SK-N-SH (cell line): Measurements from ENCODE around the gene VNN1. TPM values are rescaled to one million over a fixed set of nuclear protein-coding genes. Genes with fewer than 3 reads are reported as not detected.

Experiments
- CTCF ChIA-PET: fragments of 300-600, 350-600 bp; formaldehyde crosslinking; extraction: SDS; loops from one replicate; lab custom pipeline; 2021; lab: Yijun Ruan, JAX
- POLR2A ChIA-PET: fragments of 350-600 bp; sonication (Branson Sonifier 250); formaldehyde crosslinking; extraction: SDS; loops from one replicate; lab custom pipeline; 2020; ENCODE audit warnings: antibody characterized with exemption, inconsistent platforms; lab: Yijun Ruan, JAX
- DNase-seq: peaks from one replicate; pipeline ENCODE4 v3.0.0; 2012
- H2AFZ ChIP-seq: fragments of 200-600 bp; sonication (generic); 2 replicates; pipeline ENCODE4 v1.8.1; 2016; ENCODE audit warnings: antibody characterized with exemption, mild to moderate bottlenecking, low read depth
- H3F3A ChIP-seq: fragments of 200-600 bp; sonication (generic); replicated peaks from 2 replicates; pipeline ENCODE3; 2016; ENCODE audit warnings: antibody characterized with exemption, mild to moderate bottlenecking; ENCODE audit not compliant: insufficient read depth
- H3K27ac ChIP-seq, 2 experiments: fragments of 200-500 bp in 1 of 2; fragments of 200-600 bp in 1 of 2; sonication (Bioruptor generic) in 1 of 2; sonication (generic), shearing (Covaris generic) in 1 of 2; 2 replicates each; pipeline versions ENCODE4 v1.5.1 to v1.6.1; 2014 to 2016; ENCODE audit warnings: low read depth in 2 of 2, inconsistent platforms in 1 of 2, low read length in 1 of 2, mild to moderate bottlenecking in 1 of 2, mixed read lengths in 1 of 2
- H3K27me3 ChIP-seq: fragments of 200-600 bp; sonication (generic), shearing (Covaris generic); 2 replicates; pipeline ENCODE4 v1.6.1; 2016; ENCODE audit warnings: mixed run types; ENCODE audit not compliant: insufficient read depth
- H3K36me3 ChIP-seq, 2 experiments: fragments of 200-500 bp in 1 of 2; fragments of 200-600 bp in 1 of 2; sonication (Bioruptor generic) in 1 of 2; sonication (generic) in 1 of 2; replicated peaks in 1 of 2; 2 replicates each; pipeline versions ENCODE3 to v1.5.1; 2014 to 2016; ENCODE audit warnings: low read length in 1 of 2, mild to moderate bottlenecking in 1 of 2; ENCODE audit not compliant: insufficient read depth in 2 of 2, control insufficient read depth in 1 of 2
- H3K4me1 ChIP-seq, 2 experiments: fragments of 200-500 bp in 1 of 2; fragments of 200-600 bp in 1 of 2; sonication (Bioruptor generic) in 1 of 2; sonication (generic), shearing (Covaris generic) in 1 of 2; 2 replicates each; pipeline versions ENCODE4 v1.5.1 to v1.6.1; 2014 to 2016; ENCODE audit warnings: low read depth in 1 of 2, low read length in 1 of 2, mixed run types in 1 of 2; ENCODE audit not compliant: insufficient read depth in 2 of 2, control insufficient read depth in 1 of 2
- H3K4me2 ChIP-seq: fragments of 200-600 bp; sonication (generic), shearing (Covaris generic); 2 replicates; pipeline ENCODE4 v1.6.1; 2017; ENCODE audit warnings: mixed run types
- H3K4me3 ChIP-seq, 2 experiments: fragments of 200-500 bp in 1 of 2; fragments of 200-600 bp in 1 of 2; sonication (Bioruptor generic) in 1 of 2; sonication (generic), shearing (Covaris generic) in 1 of 2; 2 replicates each; pipeline versions ENCODE4 v1.5.1 to v1.8.1; 2014 to 2016; ENCODE audit warnings: low read depth in 2 of 2, inconsistent platforms in 1 of 2, low read length in 1 of 2, mild to moderate bottlenecking in 1 of 2, mixed read lengths in 1 of 2, moderate library complexity in 1 of 2
- H3K79me2 ChIP-seq: fragments of 200-600 bp; sonication (generic); 2 replicates; pipeline ENCODE4 v1.8.1; 2017; ENCODE audit warnings: mild to moderate bottlenecking; ENCODE audit not compliant: insufficient read depth
- H3K9ac ChIP-seq: fragments of 200-600 bp; sonication (generic); 2 replicates; pipeline ENCODE4 v1.6.1; 2017; ENCODE audit warnings: mixed run types
- H3K9me2 ChIP-seq: fragments of 200-600 bp; sonication (generic); 2 replicates; pipeline ENCODE4 v1.6.1; 2017; ENCODE audit warnings: mixed run types
- H3K9me3 ChIP-seq: fragments of 200-600 bp; sonication (generic); 2 replicates; pipeline ENCODE4 v1.6.1; 2017; ENCODE audit warnings: mixed run types, mild to moderate bottlenecking, moderate library complexity
- H4K20me1 ChIP-seq: fragments of 200-600 bp; sonication (generic); 2 replicates; pipeline ENCODE4 v1.6.1; 2017; ENCODE audit warnings: mild to moderate bottlenecking, mixed run types; ENCODE audit not compliant: insufficient read depth
- CHD2 ChIP-seq: fragments of 150-350 bp; IDR thresholded peaks from 2 replicates; pipeline ENCODE4 v1.6.1; 2018; ENCODE audit warnings: low read length; ENCODE audit not compliant: partially characterized antibody
- ELF1 ChIP-seq: IDR thresholded peaks from 2 replicates; pipeline ENCODE4 v1.4.0; 2012
- EP300 ChIP-seq, 2 experiments: IDR thresholded peaks; 2 replicates each; pipeline versions ENCODE4 v1.4.0 to v1.6.1; 2012; ENCODE audit warnings: borderline replicate concordance in 1 of 2, low read depth in 1 of 2, low read length in 1 of 2
- FOSL2 ChIP-seq: IDR thresholded peaks from 2 replicates; pipeline ENCODE4 v1.4.0; 2012; ENCODE audit warnings: low read depth, mild to moderate bottlenecking, moderate library complexity, borderline replicate concordance
- FOXJ3 ChIP-seq: sonication (generic); formaldehyde crosslinking; IDR thresholded peaks from 2 replicates; pipeline ENCODE4 v1.5.1; 2020; ENCODE audit warnings: mild to moderate bottlenecking, missing genetic modification reagents
- GATA2 ChIP-seq: sonication (generic); formaldehyde crosslinking; IDR thresholded peaks from 2 replicates; pipeline ENCODE4 v1.5.0; 2020; ENCODE audit warnings: mild to moderate bottlenecking, missing genetic modification reagents
- MEF2A ChIP-seq: IDR thresholded peaks from 2 replicates; pipeline ENCODE4 v1.4.0; 2012; ENCODE audit warnings: low read depth, borderline replicate concordance
- MXI1 ChIP-seq: IDR thresholded peaks from 2 replicates; pipeline ENCODE4 v1.6.1; 2012; ENCODE audit warnings: mild to moderate bottlenecking, low read depth, low read length, improper control_type of control experiment
- NRF1 ChIP-seq: IDR thresholded peaks from 2 replicates; pipeline ENCODE4 v1.6.1; 2012; ENCODE audit warnings: low read depth, mild to moderate bottlenecking, low read length
- RAD21 ChIP-seq: IDR thresholded peaks from 2 replicates; pipeline ENCODE4 v1.6.1; 2012; ENCODE audit warnings: mild to moderate bottlenecking, low read length
- RCOR1 ChIP-seq: fragments of 150-350 bp; IDR thresholded peaks from 2 replicates; pipeline ENCODE4 v1.6.1; 2017; ENCODE audit warnings: antibody characterized with exemption, low read length
- RXRA ChIP-seq: IDR thresholded peaks from 2 replicates; pipeline ENCODE4 v1.4.0; 2012; ENCODE audit warnings: low read depth, mild to moderate bottlenecking, borderline replicate concordance
- SIN3A ChIP-seq: IDR thresholded peaks from 2 replicates; pipeline ENCODE4 v1.6.1; 2012; ENCODE audit warnings: low read depth, mild to moderate bottlenecking, low read length, moderate library complexity, borderline replicate concordance
- TCF12 ChIP-seq: IDR thresholded peaks from 2 replicates; pipeline ENCODE4 v1.4.0; 2012
- YY1 ChIP-seq: IDR thresholded peaks from 2 replicates; pipeline ENCODE4 v1.4.0; 2012; ENCODE audit warnings: low read depth, mild to moderate bottlenecking
- WGBS: methylation state at CpG from one replicate; pipeline ENCODE4 v1.1.6; 2017; ENCODE audit warnings: low lambda C conversion rate; 5-methylcytosine and 5-hydroxymethylcytosine counted together
- polyA plus RNA-seq, 3 experiments: library from polyadenylated mRNA; depleted of rRNA; stranded (reverse); fragments of >200 nt; gene quantifications; 2 replicates each; pipeline ENCODE4 v1.2.3, GENCODE V29; 2012
- TF ChIP-seq, protein P1 (sequence below): IDR thresholded peaks from 2 replicates; pipeline ENCODE4 v1.4.0; 2012; ENCODE audit warnings: low read depth
- TF ChIP-seq, protein P2 (sequence below): fragments of 150-350 bp; IDR thresholded peaks from 2 replicates; pipeline ENCODE4 v1.6.1; 2016; ENCODE audit warnings: mild to moderate bottlenecking, low read depth, low read length
- TF ChIP-seq, protein P3 (sequence below): IDR thresholded peaks from 2 replicates; pipeline ENCODE4 v1.4.0; 2012; ENCODE audit warnings: low read depth, borderline replicate concordance
- TF ChIP-seq, protein P4 (sequence below): IDR thresholded peaks from 2 replicates; pipeline ENCODE4; 2012
- TF ChIP-seq, protein P5 (sequence below): fragments of 200-600 bp; sonication (generic); IDR thresholded peaks from 2 replicates; pipeline ENCODE4 v1.6.1; 2017; ENCODE audit warnings: antibody characterized with exemption, mild to moderate bottlenecking, moderate library complexity

Gene VNN1
- polyA plus RNA-seq, 1 of the 3 experiments (the other 2 are of a cell fraction): not detected

DNA sequence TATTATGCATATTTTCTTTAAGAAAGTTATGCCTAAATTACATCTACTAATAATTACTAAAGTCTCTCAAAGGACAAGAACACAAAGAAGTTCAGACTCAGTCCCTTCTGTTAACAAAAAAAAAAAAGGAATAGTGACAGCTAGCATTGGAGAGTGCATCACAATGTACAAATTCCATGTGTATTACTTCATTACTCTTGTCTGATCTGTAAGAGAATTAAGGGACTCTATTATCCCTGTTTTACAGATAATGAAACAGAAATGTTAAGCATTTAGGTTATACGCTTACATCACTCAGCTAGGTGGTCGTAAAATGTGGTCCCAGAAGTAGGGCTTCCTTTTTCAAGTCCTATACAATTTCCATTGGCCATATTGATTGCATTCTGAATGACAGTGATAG is 17.2 kb upstream of the VNN1 start:
- Histone ChIP-seq H3K27ac (no peak overlapping the region), H3K4me2 (no peak overlapping the region), H3K9ac (no peak overlapping the region), H3K27me3 (peaks cover 6% of the 10 kb centered on the region; the same call in 1 of the 2 replicates), H3K4me1 (no peaks in the 10 kb centered on the region), H3K9me3 (no peaks in the 10 kb centered on the region), H3K9me2 (no peaks in the 10 kb centered on the region), H4K20me1 (no peaks in the 10 kb centered on the region), H3K4me3 (no peak overlapping the region), H3K79me2 (no peaks in the 10 kb centered on the region), H2AFZ (no peak overlapping the region), H3K36me3 (no peaks in the 10 kb centered on the region), H3F3A (no peaks in the 10 kb centered on the region)
- TF ChIP-seq FOXJ3 (CRISPR knock-in tag) (no peak), EP300 (IDR thresholded peaks at IDR 0.05; ENCODE audit: borderline replicate concordance in 1 of 2, low read depth in 1 of 2, low read length in 1 of 2) (no peak), MEF2A (no peak), MXI1 (no peak), CHD2 (no peak), ELF1 (no peak), RXRA (no peak), RCOR1 (no peak)
- TF ChIP-seq, protein P1, sequence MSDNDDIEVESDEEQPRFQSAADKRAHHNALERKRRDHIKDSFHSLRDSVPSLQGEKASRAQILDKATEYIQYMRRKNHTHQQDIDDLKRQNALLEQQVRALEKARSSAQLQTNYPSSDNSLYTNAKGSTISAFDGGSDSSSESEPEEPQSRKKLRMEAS: no peak
- WGBS: 3% methylated on average over 2 of the region's 2 CpGs
- DNase-seq: no peak
- ChIA-PET POLR2A (no interaction called here), CTCF (no interaction called here)

DNA sequence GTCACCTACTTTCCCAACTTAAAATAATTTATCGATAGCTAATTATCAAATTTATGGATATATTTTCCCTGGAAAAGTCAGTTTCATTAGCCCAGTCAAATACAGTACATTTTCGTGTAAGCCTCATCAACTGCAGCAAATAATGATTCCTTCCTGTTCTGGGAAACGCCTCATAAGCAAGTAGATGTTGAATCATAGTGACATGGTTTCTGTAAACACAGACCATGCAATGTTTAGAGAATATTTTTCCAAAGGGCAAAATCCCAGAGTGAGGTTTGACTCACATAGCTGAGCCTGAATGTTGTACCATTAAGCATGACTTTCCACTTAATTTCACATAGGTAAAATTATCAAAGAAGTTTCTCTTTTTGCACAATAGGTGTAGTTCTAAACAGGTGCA is 16.7 kb upstream of the VNN1 start:
- Histone ChIP-seq H3K79me2 (no peaks in the 10 kb centered on the region), H3K36me3 (no peaks in the 10 kb centered on the region), H3K27me3 (peaks cover 6% of the 10 kb centered on the region; the same call in 1 of the 2 replicates), H3K9me3 (no peaks in the 10 kb centered on the region), H3K4me1 (no peaks in the 10 kb centered on the region), H3K9ac (no peak overlapping the region), H3K27ac (no peak overlapping the region), H3K4me3 (no peak overlapping the region), H3F3A (no peaks in the 10 kb centered on the region), H2AFZ (no peak overlapping the region), H4K20me1 (no peaks in the 10 kb centered on the region), H3K4me2 (no peak overlapping the region), H3K9me2 (no peaks in the 10 kb centered on the region)
- ChIA-PET POLR2A (no interaction called here), CTCF (no interaction called here)
- WGBS: 1% methylated on average over 3 of the region's 3 CpGs
- DNase-seq: no peak
- TF ChIP-seq TCF12 (no peak), RAD21 (no peak), YY1 (no peak), FOXJ3 (CRISPR knock-in tag) (no peak), NRF1 (no peak), CHD2 (no peak), MXI1 (no peak), SIN3A (no peak), ELF1 (no peak), MEF2A (no peak), FOSL2 (no peak), EP300 (IDR thresholded peaks at IDR 0.05; ENCODE audit: borderline replicate concordance in 1 of 2, low read depth in 1 of 2, low read length in 1 of 2) (no peak), GATA2 (CRISPR knock-in tag) (no peak)
- TF ChIP-seq, protein P2, sequence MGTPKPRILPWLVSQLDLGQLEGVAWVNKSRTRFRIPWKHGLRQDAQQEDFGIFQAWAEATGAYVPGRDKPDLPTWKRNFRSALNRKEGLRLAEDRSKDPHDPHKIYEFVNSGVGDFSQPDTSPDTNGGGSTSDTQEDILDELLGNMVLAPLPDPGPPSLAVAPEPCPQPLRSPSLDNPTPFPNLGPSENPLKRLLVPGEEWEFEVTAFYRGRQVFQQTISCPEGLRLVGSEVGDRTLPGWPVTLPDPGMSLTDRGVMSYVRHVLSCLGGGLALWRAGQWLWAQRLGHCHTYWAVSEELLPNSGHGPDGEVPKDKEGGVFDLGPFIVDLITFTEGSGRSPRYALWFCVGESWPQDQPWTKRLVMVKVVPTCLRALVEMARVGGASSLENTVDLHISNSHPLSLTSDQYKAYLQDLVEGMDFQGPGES: no peak
- TF ChIP-seq, protein P1: no peak
- TF ChIP-seq, protein P3, sequence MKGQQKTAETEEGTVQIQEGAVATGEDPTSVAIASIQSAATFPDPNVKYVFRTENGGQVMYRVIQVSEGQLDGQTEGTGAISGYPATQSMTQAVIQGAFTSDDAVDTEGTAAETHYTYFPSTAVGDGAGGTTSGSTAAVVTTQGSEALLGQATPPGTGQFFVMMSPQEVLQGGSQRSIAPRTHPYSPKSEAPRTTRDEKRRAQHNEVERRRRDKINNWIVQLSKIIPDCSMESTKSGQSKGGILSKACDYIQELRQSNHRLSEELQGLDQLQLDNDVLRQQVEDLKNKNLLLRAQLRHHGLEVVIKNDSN: no peak
- TF ChIP-seq, protein P4, sequence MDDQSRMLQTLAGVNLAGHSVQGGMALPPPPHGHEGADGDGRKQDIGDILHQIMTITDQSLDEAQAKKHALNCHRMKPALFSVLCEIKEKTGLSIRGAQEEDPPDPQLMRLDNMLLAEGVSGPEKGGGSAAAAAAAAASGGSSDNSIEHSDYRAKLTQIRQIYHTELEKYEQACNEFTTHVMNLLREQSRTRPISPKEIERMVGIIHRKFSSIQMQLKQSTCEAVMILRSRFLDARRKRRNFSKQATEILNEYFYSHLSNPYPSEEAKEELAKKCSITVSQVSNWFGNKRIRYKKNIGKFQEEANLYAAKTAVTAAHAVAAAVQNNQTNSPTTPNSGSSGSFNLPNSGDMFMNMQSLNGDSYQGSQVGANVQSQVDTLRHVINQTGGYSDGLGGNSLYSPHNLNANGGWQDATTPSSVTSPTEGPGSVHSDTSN: no peak
- TF ChIP-seq, protein P5, sequence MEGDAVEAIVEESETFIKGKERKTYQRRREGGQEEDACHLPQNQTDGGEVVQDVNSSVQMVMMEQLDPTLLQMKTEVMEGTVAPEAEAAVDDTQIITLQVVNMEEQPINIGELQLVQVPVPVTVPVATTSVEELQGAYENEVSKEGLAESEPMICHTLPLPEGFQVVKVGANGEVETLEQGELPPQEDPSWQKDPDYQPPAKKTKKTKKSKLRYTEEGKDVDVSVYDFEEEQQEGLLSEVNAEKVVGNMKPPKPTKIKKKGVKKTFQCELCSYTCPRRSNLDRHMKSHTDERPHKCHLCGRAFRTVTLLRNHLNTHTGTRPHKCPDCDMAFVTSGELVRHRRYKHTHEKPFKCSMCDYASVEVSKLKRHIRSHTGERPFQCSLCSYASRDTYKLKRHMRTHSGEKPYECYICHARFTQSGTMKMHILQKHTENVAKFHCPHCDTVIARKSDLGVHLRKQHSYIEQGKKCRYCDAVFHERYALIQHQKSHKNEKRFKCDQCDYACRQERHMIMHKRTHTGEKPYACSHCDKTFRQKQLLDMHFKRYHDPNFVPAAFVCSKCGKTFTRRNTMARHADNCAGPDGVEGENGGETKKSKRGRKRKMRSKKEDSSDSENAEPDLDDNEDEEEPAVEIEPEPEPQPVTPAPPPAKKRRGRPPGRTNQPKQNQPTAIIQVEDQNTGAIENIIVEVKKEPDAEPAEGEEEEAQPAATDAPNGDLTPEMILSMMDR: no peak
